H1 (cell line): ENCODE results near the gene FANCE. TPM values are rescaled to one million over a fixed set of nuclear protein-coding genes. Genes with fewer than 3 reads are reported as not detected.

ENCODE experiments used
- CTCF ChIA-PET: fragments of 300-600 bp; sonication (Branson Sonifier 250); formaldehyde crosslinking; loops from one replicate; lab custom pipeline; 2021; ENCODE audit not compliant: partially characterized antibody; lab: Charles Lee
- POLR2A ChIA-PET: fragments of 300-600 bp; sonication (Branson Sonifier 250); formaldehyde crosslinking; loops from one replicate; lab custom pipeline; 2021; ENCODE audit warnings: inconsistent platforms; ENCODE audit not compliant: partially characterized antibody; lab: Charles Lee
- DNase-seq, 2 experiments: peaks; one replicate each; pipeline versions ENCODE4 v3.0.0 to v3.0.0-alpha.2; 2010 to 2022; ENCODE audit warnings: low spot score in 2 of 2, low read depth in 1 of 2, mixed read lengths in 1 of 2
- FAIRE-seq: peaks from 2 replicates; lab custom pipeline; 2011; peaks lifted over from hg19 to GRCh38; lab: Jason Lieb, UNC
- H2AFZ ChIP-seq: 2 replicates; pipeline ENCODE4 v1.8.1; 2012; ENCODE audit warnings: low read length, inconsistent platforms
- H2AK5ac ChIP-seq: 2 replicates; pipeline ENCODE4 v1.6.1; 2013; ENCODE audit warnings: low read depth, low read length
- H2BK120ac ChIP-seq: replicated peaks from 2 replicates; pipeline ENCODE3; 2013; ENCODE audit warnings: low read depth, low read length, inconsistent platforms
- H2BK12ac ChIP-seq: 2 replicates; pipeline ENCODE4 v1.6.1; 2013; ENCODE audit warnings: low read depth, low read length
- H2BK15ac ChIP-seq: 2 replicates; pipeline ENCODE4 v1.6.1; 2013; ENCODE audit warnings: low read length
- H2BK20ac ChIP-seq: 2 replicates; pipeline ENCODE4 v1.6.1; 2013; ENCODE audit warnings: low read length
- H2BK5ac ChIP-seq: 2 replicates; pipeline ENCODE4 v1.6.1; 2013; ENCODE audit warnings: low read depth, low read length
- H3K14ac ChIP-seq: 2 replicates; pipeline ENCODE4 v1.6.1; 2013; ENCODE audit warnings: inconsistent platforms; ENCODE audit not compliant: insufficient read length
- H3K18ac ChIP-seq: 2 replicates; pipeline ENCODE4 v1.6.1; 2013; ENCODE audit warnings: low read length; ENCODE audit errors: extremely low read depth
- H3K23ac ChIP-seq: 2 replicates; pipeline ENCODE4 v1.6.1; 2013; ENCODE audit warnings: inconsistent platforms; ENCODE audit not compliant: insufficient read length
- H3K23me2 ChIP-seq: 2 replicates; pipeline ENCODE4 v1.6.1; 2013; ENCODE audit warnings: low read depth, low read length
- H3K27ac ChIP-seq: 2 replicates; pipeline ENCODE4 v1.6.1; 2011; ENCODE audit warnings: low read depth, low read length, inconsistent platforms
- H3K27me3 ChIP-seq, 4 experiments: replicated peaks in 1 of 4; 1 replicate in 1 of 4; 2 replicates in 3 of 4; pipeline versions ENCODE4 v1.6.1 to v1.8.1; 2011 to 2013; ENCODE audit warnings: low read length in 3 of 4, mild to moderate bottlenecking in 3 of 4, inconsistent platforms in 2 of 4, mixed read lengths in 2 of 4, moderate library complexity in 1 of 4; ENCODE audit not compliant: control insufficient read depth in 3 of 4, insufficient read depth in 3 of 4; ENCODE audit errors: extremely low read depth in 1 of 4
- H3K36me3 ChIP-seq, 4 experiments: 2 replicates each; pipeline versions ENCODE4 v1.6.1 to v1.8.1; 2011 to 2013; ENCODE audit warnings: mild to moderate bottlenecking in 4 of 4, low read length in 3 of 4, moderate library complexity in 2 of 4, control low read depth in 1 of 4, inconsistent platforms in 1 of 4; ENCODE audit not compliant: insufficient read depth in 4 of 4, control insufficient read depth in 2 of 4
- H3K4ac ChIP-seq: replicated peaks from 2 replicates; pipeline ENCODE3; 2013; ENCODE audit warnings: low read length, low read depth, mixed read lengths, inconsistent platforms; ENCODE audit not compliant: insufficient read length
- H3K4me1 ChIP-seq, 4 experiments: replicated peaks in 1 of 4; 1 replicate in 1 of 4; 2 replicates in 3 of 4; pipeline versions ENCODE4 v1.6.1 to v1.8.1; 2011 to 2013; ENCODE audit warnings: low read length in 3 of 4, inconsistent platforms in 2 of 4, mixed read lengths in 1 of 4; ENCODE audit not compliant: insufficient read depth in 4 of 4, control insufficient read depth in 3 of 4
- H3K4me2 ChIP-seq, 2 experiments: 2 replicates each; pipeline versions ENCODE4 v1.6.1 to v1.8.1; 2011 to 2013; ENCODE audit warnings: low read depth in 2 of 2, low read length in 2 of 2, control low read depth in 1 of 2, inconsistent platforms in 1 of 2, mild to moderate bottlenecking in 1 of 2; ENCODE audit not compliant: insufficient read depth in 1 of 2
- H3K4me3 ChIP-seq, 4 experiments: fragments of 200-600, 300-600 bp in 1 of 4; sonication (generic), shearing (Covaris generic), sonication (Bioruptor Twin) in 1 of 4; 2 replicates each; pipeline versions ENCODE4 v1.5.1 to v1.8.1; 2011 to 2016; ENCODE audit warnings: low read length in 4 of 4, low read depth in 3 of 4, control low read depth in 2 of 4, inconsistent platforms in 2 of 4, mild to moderate bottlenecking in 2 of 4, mixed read lengths in 1 of 4, moderate library complexity in 1 of 4; ENCODE audit not compliant: insufficient read depth in 2 of 4; ENCODE audit errors: extremely low read depth in 1 of 4
- H3K56ac ChIP-seq: replicated peaks from 2 replicates; pipeline ENCODE3; 2013; ENCODE audit warnings: low read depth, mild to moderate bottlenecking, mixed read lengths, low read length, inconsistent platforms; ENCODE audit not compliant: insufficient read length
- H3K79me1 ChIP-seq: 2 replicates; pipeline ENCODE4 v1.6.1; 2013; ENCODE audit warnings: low read depth, low read length, control low read depth
- H3K79me2 ChIP-seq, 2 experiments: 2 replicates each; pipeline versions ENCODE4 v1.6.1 to v1.8.1; 2012 to 2013; ENCODE audit warnings: low read length in 2 of 2, mild to moderate bottlenecking in 2 of 2, inconsistent platforms in 1 of 2; ENCODE audit not compliant: insufficient read depth in 2 of 2, control insufficient read depth in 1 of 2
- H3K9ac ChIP-seq, 4 experiments: replicated peaks in 1 of 4; 1 replicate in 1 of 4; 2 replicates in 3 of 4; pipeline versions ENCODE4 v1.6.1 to v1.8.1; 2011 to 2013; ENCODE audit warnings: low read depth in 3 of 4, low read length in 3 of 4, control low read depth in 2 of 4, mild to moderate bottlenecking in 2 of 4, moderate library complexity in 2 of 4, inconsistent platforms in 1 of 4; ENCODE audit errors: extremely low read depth in 1 of 4
- H3K9me3 ChIP-seq, 2 experiments: 2 replicates each; pipeline versions ENCODE4 v1.6.1 to v1.8.1; 2012 to 2013; ENCODE audit warnings: mild to moderate bottlenecking in 2 of 2, moderate library complexity in 2 of 2, control low read depth in 1 of 2, inconsistent platforms in 1 of 2, low read depth in 1 of 2, low read length in 1 of 2, mixed read lengths in 1 of 2; ENCODE audit not compliant: insufficient read depth in 2 of 2
- H4K20me1 ChIP-seq, 2 experiments: replicated peaks in 1 of 2; 2 replicates each; pipeline versions ENCODE3 to v1.8.1; 2011 to 2013; ENCODE audit warnings: inconsistent platforms in 2 of 2, low read length in 2 of 2, mild to moderate bottlenecking in 1 of 2; ENCODE audit not compliant: insufficient read depth in 2 of 2, control insufficient read depth in 1 of 2
- H4K5ac ChIP-seq: 2 replicates; pipeline ENCODE4 v1.6.1; 2013; ENCODE audit warnings: low read length, low read depth, mixed read lengths, inconsistent platforms; ENCODE audit not compliant: insufficient read length
- H4K8ac ChIP-seq: 2 replicates; pipeline ENCODE4 v1.8.0; 2013; ENCODE audit warnings: mild to moderate bottlenecking, moderate library complexity, low read length, inconsistent platforms; ENCODE audit not compliant: insufficient read depth; ENCODE audit errors: extremely low read depth
- H4K91ac ChIP-seq: replicated peaks from 2 replicates; pipeline ENCODE3; 2013; ENCODE audit warnings: low read length, mixed read lengths, inconsistent platforms; ENCODE audit not compliant: insufficient read length
- POLR2A ChIP-seq, 2 experiments: IDR thresholded peaks; 1 replicate in 1 of 2; 2 replicates in 1 of 2; pipeline ENCODE4 v1.6.1; 2011; ENCODE audit warnings: low read depth in 2 of 2, low read length in 2 of 2, mild to moderate bottlenecking in 2 of 2; ENCODE audit errors: control extremely low read depth in 1 of 2
- POLR2AphosphoS5 ChIP-seq: IDR thresholded peaks from 2 replicates; pipeline ENCODE4 v1.6.1; 2011; ENCODE audit warnings: low read depth, low read length
- RNF2 ChIP-seq: fragments of 200-900, 300-1000 bp; sonication (generic); IDR thresholded peaks from 2 replicates; pipeline ENCODE4 v1.7.1; 2016; ENCODE audit warnings: borderline replicate concordance, low read depth, mild to moderate bottlenecking, antibody characterized with exemption, low read length; ENCODE audit not compliant: poor library complexity, severe bottlenecking; ENCODE audit errors: missing control alignments
- SIN3A ChIP-seq, 2 experiments: IDR thresholded peaks in 1 of 2; conservative IDR thresholded peaks in 1 of 2; 2 replicates each; pipeline ENCODE4 v1.6.1; 2011 to 2012; ENCODE audit warnings: low read length in 2 of 2, improper control_type of control experiment in 1 of 2, low read depth in 1 of 2, mild to moderate bottlenecking in 1 of 2
- WGBS, 2 experiments: shearing (Covaris generic) in 1 of 2; methylation state at CpG; one replicate each; pipeline versions ENCODE4 v1.1.6 to v1.1.7; 2013 to 2015; ENCODE audit warnings: low lambda C conversion rate in 2 of 2, mixed read lengths in 2 of 2, inconsistent platforms in 1 of 2, low coverage in 1 of 2, missing lambda C conversion rate in 1 of 2; ENCODE audit not compliant: insufficient replicate concordance in 2 of 2, insufficient coverage in 1 of 2, insufficient read length in 1 of 2; ENCODE audit errors: extremely low coverage in 1 of 2, missing lambda C conversion rate in 1 of 2; 5-methylcytosine and 5-hydroxymethylcytosine counted together
- polyA plus RNA-seq, 7 experiments: library from polyadenylated mRNA; depleted of rRNA in 3 of 7; stranded (reverse) in 5 of 7; unstranded in 2 of 7; fragments of >200 nt in 5 of 7; fragments of 200-250 nt in 2 of 7; gene quantifications; 1 replicate in 5 of 7; 2 replicates in 1 of 7; 4 replicates in 1 of 7; pipeline versions ENCODE4 v1.2.1 to v1.2.3, GENCODE V29; 2011 to 2013; ENCODE audit warnings: missing spikeins in 2 of 7, mixed read lengths in 2 of 7
- total RNA-seq: library from RNA; stranded (reverse); fragmentation: NEBNext Ultra II Directional; extraction: Animal tissue kit (Norgen Biotek cat#: 25700); gene quantifications from 2 replicates; pipeline ENCODE4 v1.2.1, GENCODE V29; 2021

FANCE gene
- total and polyA plus RNA-seq, 2 of the 8 experiments (the other 6 are each of a cell fraction or from before 2014, with no cell fraction given): 16.1 to 17.0 TPM

- Histone ChIP-seq H3K23ac (no peak overlapping the region), H3K79me2 (peaks cover 14 to 30% of the 10 kb centered on the region in 2 experiments), H2BK5ac (no peak overlapping the region), H3K9ac (no peak overlapping the region), H3K27ac (no peak overlapping the region), H3K23me2 (peaks cover 13% of the 10 kb centered on the region), H2BK20ac (no peak overlapping the region), H3K4ac (no peak overlapping the region), H3K18ac (no peak overlapping the region), H2BK12ac (no peak overlapping the region), H3K4me2 (peak overlapping the region; percentile 98 to 99), H2AK5ac (no peak overlapping the region), H3K56ac (no peak overlapping the region), H2BK120ac (no peak overlapping the region), H4K91ac (no peak overlapping the region), H3K79me1 (peaks cover 4% of the 10 kb centered on the region; the same call in 1 of the 2 replicates), H4K20me1 (peaks cover 32 to 33% of the 10 kb centered on the region in 2 experiments), H2BK15ac (no peak overlapping the region), H3K36me3 (peaks cover 24 to 58% (median 31%) of the 10 kb centered on the region in 4 experiments), H4K8ac (no peak overlapping the region), H4K5ac (no peak overlapping the region), H3K14ac (no peak overlapping the region), H3K4me1 (peaks cover 0 to 8% (median 5%) of the 10 kb centered on the region in 4 experiments; a peak in 6 of 7 replicates), H3K9me3 (no peaks in the 10 kb centered on the region; a peak in 1 of 4 replicates), H2AFZ (no peak overlapping the region), H3K4me3 (peak overlapping the region; percentile 86 to 99 (median 92); a peak in 5 of 8 replicates), H3K27me3 (no peaks in the 10 kb centered on the region; a peak in 1 of 7 replicates)
- 0 out of 4 replicates have a peak, but pooled peaks of 1 of the 2 experiments have one; percentile 15 for TF ChIP-seq SIN3A (conservative IDR thresholded peaks at IDR 0.05 in 1 of 2, IDR thresholded peaks at IDR 0.05 in 1 of 2; ENCODE audit: low read depth in 1 of 2, low read length in 2 of 2)
- peak; percentile 73; the same call in 1 of the 2 replicates for TF ChIP-seq POLR2AphosphoS5
- TF ChIP-seq POLR2A (IDR thresholded peaks at IDR 0.05; ENCODE audit: control extremely low read depth in 1 of 2, low read depth in 2 of 2, low read length in 2 of 2): peak in 1 of 2 experiments; percentile 77; a peak in 1 of 3 replicates
- TF ChIP-seq RNF2: no peak
- DNase-seq: no peak
- ChIA-PET CTCF (interaction anchor here (1.0 to 2.6 kb wide), 4 partner anchors 11 to 266 kb away, joined by 4 to 16 read pairs (median 5); partner anchors contain the start of gene TEAD3), POLR2A (interaction anchor here (0.6 to 30.9 kb wide), 11 partner anchors 17 to 212 kb away, joined by 3 to 1319 read pairs (median 4); partner anchors contain the start of genes FANCE, PPARD, TEAD3 and ZNF76)
- no peak for FAIRE-seq
- WGBS, 2 experiments: 81% methylated on average over 3 of the region's 3 CpGs; no CpG with 5 or more reads in 1 of the 2 experiments
These were observed 18.6 kb downstream of the FANCE start for GRCh38 chr6:35470663-35471120.
